Gastrocnemius medialis (tissue), 4 donors: ENCODE results near the gene ARHGEF26. TPM values are rescaled to one million over a fixed set of nuclear protein-coding genes. Genes with fewer than 3 reads are reported as not detected.

Source experiments
- ATAC-seq, 2 donors: fragments of 150-250 bp; one replicate each; pipeline ENCODE4 v1.9.1; 2016
- DNase-seq, 2 donors: peaks; one replicate each; pipeline ENCODE4 v3.0.0-alpha.2; 2019
- H3K27ac ChIP-seq, 4 donors: fragments of 200-600 bp; sonication (generic); 1 replicate in 1 of 4; 2 replicates in 3 of 4; pipeline ENCODE4 v1.5.1; 2016 to 2018; ENCODE audit warnings: mild to moderate bottlenecking in 2 of 4, moderate library complexity in 1 of 4
- H3K27me3 ChIP-seq, 3 donors: fragments of 200-600 bp; sonication (generic) in 2 of 3; 1 replicate in 1 of 3; 2 replicates in 2 of 3; pipeline versions ENCODE4 v1.5.1 to v1.6.0; 2016 to 2019; ENCODE audit warnings: mild to moderate bottlenecking in 1 of 3, moderate library complexity in 1 of 3
- H3K36me3 ChIP-seq, 2 donors: fragments of 200-600 bp; sonication (generic) in 1 of 2; one replicate each; pipeline ENCODE4 v1.5.1; 2017 to 2018
- H3K4me1 ChIP-seq, 2 donors: fragments of 200-600 bp; sonication (generic) in 1 of 2; one replicate each; pipeline ENCODE4 v1.5.1; 2016 to 2017; ENCODE audit warnings: mild to moderate bottlenecking in 2 of 2
- H3K4me3 ChIP-seq, 4 donors: fragments of 200-600 bp; sonication (generic) in 3 of 4; 1 replicate in 1 of 4; 2 replicates in 3 of 4; pipeline ENCODE4 v1.5.1; 2016 to 2019; ENCODE audit warnings: mild to moderate bottlenecking in 2 of 4
- H3K9me3 ChIP-seq, 3 donors: fragments of 200-600 bp; sonication (generic) in 2 of 3; 1 replicate in 1 of 3; 2 replicates in 2 of 3; pipeline ENCODE4 v1.5.1; 2016 to 2019
- POLR2A ChIP-seq, 2 donors: fragments of 450-650 bp; IDR thresholded peaks; one replicate each; pipeline ENCODE4 v1.6.1; 2017; ENCODE audit warnings: antibody characterized with exemption in 2 of 2, mild to moderate bottlenecking in 2 of 2, moderate library complexity in 2 of 2
- in situ Hi-C, 4 donors: fragments of 200-750 bp; cut with MboI; loops; one replicate each; pipeline versions ENCODE4 v1.15.0 to v1.8.0; 2017; ENCODE audit warnings: low sequenced_read_pairs in 4 of 4
- intact Hi-C: fragments of 100-400 bp; cut with DNase I; formaldehyde crosslinking; loops from one replicate; pipeline ENCODE4 v1.15.1; 2023; ENCODE audit warnings: low total_unique reads
- total RNA-seq, 4 donors: library from RNA; depleted of rRNA; stranded (reverse); fragments of >200 nt; gene quantifications; one replicate each; pipeline versions ENCODE4 v1.1.0 to v1.2.3, GENCODE V29; 2016
- TF ChIP-seq, protein P1 (sequence below), 5 experiments: fragments of 450-650 bp in 3 of 5; fragments of 200-600 bp in 2 of 5; sonication (generic) in 2 of 5; IDR thresholded peaks in 4 of 5; conservative IDR thresholded peaks in 1 of 5; 1 replicate in 4 of 5; 2 replicates in 1 of 5; pipeline ENCODE4 v1.5.1; 2016 to 2019; ENCODE audit warnings: antibody characterized with exemption in 5 of 5, mild to moderate bottlenecking in 3 of 5, moderate library complexity in 3 of 5

Gene ARHGEF26
- total RNA-seq, 4 donors from 2014 or later: 0.41 to 1.7 (median 1.2) TPM

DNA sequence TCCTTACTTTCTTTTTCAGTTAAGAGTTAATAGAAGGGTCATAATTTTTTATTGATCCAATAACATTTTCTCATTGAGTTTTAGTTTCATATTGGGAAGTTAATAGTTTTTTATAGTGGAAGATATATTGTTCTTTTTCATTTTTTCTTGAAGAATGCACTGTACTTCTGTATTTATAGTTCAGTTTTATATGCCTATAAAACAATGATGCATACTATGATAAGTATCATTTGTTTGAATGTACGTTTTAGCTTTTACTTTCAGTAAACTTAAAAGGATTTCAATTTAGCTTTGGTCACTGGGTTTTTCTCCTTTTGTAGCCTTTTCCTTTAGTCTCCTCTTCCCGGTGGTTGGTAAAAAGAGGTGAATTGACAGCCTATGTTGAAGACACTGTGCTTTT lies 104.3 kb downstream of the ARHGEF26 start:
- Histone ChIP-seq H3K27me3 (no peaks in the 10 kb centered on the region), H3K4me1 (no peaks in the 10 kb centered on the region), H3K4me3 (no peak overlapping the region), H3K36me3 (no peaks in the 10 kb centered on the region), H3K9me3 (no peaks in the 10 kb centered on the region), H3K27ac (no peak overlapping the region)
- DNase-seq: no peak
- in situ Hi-C loops: no loop called here
- intact Hi-C loops: no loop called here
- ATAC-seq: no peak
- no peak for TF ChIP-seq POLR2A (IDR thresholded peaks at IDR 0.05)
- TF ChIP-seq, protein P1, sequence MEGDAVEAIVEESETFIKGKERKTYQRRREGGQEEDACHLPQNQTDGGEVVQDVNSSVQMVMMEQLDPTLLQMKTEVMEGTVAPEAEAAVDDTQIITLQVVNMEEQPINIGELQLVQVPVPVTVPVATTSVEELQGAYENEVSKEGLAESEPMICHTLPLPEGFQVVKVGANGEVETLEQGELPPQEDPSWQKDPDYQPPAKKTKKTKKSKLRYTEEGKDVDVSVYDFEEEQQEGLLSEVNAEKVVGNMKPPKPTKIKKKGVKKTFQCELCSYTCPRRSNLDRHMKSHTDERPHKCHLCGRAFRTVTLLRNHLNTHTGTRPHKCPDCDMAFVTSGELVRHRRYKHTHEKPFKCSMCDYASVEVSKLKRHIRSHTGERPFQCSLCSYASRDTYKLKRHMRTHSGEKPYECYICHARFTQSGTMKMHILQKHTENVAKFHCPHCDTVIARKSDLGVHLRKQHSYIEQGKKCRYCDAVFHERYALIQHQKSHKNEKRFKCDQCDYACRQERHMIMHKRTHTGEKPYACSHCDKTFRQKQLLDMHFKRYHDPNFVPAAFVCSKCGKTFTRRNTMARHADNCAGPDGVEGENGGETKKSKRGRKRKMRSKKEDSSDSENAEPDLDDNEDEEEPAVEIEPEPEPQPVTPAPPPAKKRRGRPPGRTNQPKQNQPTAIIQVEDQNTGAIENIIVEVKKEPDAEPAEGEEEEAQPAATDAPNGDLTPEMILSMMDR (IDR thresholded peaks at IDR 0.05 in 4 of 5, conservative IDR thresholded peaks at IDR 0.05 in 1 of 5): no peak

DNA sequence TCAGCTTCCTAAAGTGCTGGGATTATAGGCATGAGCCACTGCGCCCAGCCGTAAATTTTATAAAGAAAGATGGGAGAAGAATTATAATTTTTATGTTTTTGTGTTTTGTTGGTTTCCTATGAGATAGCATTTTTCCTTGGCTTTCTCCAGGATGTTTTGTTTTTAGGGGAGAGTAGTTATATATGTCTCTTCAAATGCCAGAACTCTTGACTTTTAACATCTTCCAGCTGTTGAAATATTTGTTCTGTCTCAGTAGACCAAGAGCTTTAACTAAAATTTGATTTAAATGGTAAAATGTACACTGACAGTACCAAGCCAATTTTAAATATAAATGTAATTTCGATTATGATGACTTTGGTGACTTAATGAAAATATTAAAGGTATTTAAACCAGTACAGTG lies 106.3 kb downstream of the ARHGEF26 start:
- no peaks in the 10 kb centered on the region for H3K4me1 ChIP-seq
- no peak overlapping the region for H3K4me3 ChIP-seq
- in situ Hi-C loops: no loop called here
- H3K36me3 ChIP-seq: no peaks in the 10 kb centered on the region
- no peaks in the 10 kb centered on the region for H3K27me3 ChIP-seq
- no peak overlapping the region for H3K27ac ChIP-seq
- intact Hi-C loops: no loop called here
- H3K9me3 ChIP-seq: no peaks in the 10 kb centered on the region
- ATAC-seq (no peak), DNase-seq (no peak)
- TF ChIP-seq POLR2A (IDR thresholded peaks at IDR 0.05): no peak
- TF ChIP-seq, protein P1 (IDR thresholded peaks at IDR 0.05 in 4 of 5, conservative IDR thresholded peaks at IDR 0.05 in 1 of 5): no peak

DNA sequence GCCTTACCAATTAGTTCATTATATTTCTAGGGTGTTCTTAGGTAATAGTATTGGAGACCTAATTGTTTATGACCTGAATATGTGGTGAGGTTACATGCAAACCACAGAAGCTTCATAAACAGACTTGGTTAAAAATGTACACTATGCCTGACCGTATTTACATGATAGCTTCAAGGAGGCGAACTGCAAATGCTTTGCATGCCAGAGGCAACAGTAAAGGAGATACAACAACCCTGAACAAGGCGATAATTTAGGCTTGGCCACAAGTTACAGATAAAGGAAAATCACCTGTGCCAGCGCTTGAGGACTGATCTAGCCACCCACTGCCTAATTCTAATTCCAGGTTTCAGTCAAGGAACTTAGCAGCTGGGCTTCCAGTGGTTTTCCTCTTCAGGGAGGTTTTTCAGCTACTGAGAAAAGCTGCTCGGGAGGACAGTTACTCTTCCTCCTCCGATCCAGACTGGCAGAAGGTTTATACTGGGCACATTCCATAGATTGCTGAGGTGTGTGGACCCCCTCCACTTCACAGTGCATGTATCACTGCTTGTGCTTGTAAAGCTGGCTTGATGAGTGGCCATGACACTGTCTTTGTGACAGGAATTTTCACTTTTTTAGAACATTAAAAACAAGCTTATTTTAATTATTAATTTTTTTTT lies 107.5 kb downstream of the ARHGEF26 start:
- in situ Hi-C loops: no loop called here
- Histone ChIP-seq H3K9me3 (no peaks in the 10 kb centered on the region), H3K27me3 (no peaks in the 10 kb centered on the region), H3K4me3 (no peak overlapping the region), H3K27ac (no peak overlapping the region), H3K4me1 (no peaks in the 10 kb centered on the region), H3K36me3 (no peaks in the 10 kb centered on the region)
- DNase-seq (no peak), ATAC-seq (no peak)
- TF ChIP-seq, protein P1 (IDR thresholded peaks at IDR 0.05 in 4 of 5, conservative IDR thresholded peaks at IDR 0.05 in 1 of 5): no peak
- no peak for TF ChIP-seq POLR2A (IDR thresholded peaks at IDR 0.05)
- intact Hi-C loops: no loop called here

DNA sequence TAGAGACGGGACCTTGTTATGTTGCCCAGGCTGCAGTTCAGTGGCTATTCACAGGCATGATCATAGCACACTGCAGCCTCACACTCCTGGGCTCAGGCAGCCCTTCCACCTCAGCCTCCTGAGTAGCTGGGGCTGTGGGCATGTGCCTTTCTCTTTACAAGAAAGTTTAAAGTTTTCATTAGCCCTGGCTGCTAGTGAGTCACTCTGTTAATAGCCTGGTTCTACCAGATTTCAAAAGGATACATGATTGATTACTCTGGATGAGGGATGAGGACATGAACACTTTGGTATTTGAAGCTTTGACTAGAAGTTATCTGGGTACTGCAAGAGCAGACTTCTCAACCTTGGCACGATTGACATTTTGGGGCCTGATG lies 108.0 kb downstream of the ARHGEF26 start:
- intact Hi-C loops: no loop called here
- no peak for DNase-seq
- H3K27me3 ChIP-seq: no peaks in the 10 kb centered on the region
- no peak overlapping the region for H3K27ac ChIP-seq
- no peak for ATAC-seq
- H3K4me3 ChIP-seq: no peak overlapping the region
- no peaks in the 10 kb centered on the region for H3K36me3 ChIP-seq
- no peaks in the 10 kb centered on the region for H3K9me3 ChIP-seq
- no peaks in the 10 kb centered on the region for H3K4me1 ChIP-seq
- in situ Hi-C loops: no loop called here
- TF ChIP-seq POLR2A (IDR thresholded peaks at IDR 0.05): no peak
- TF ChIP-seq, protein P1 (IDR thresholded peaks at IDR 0.05 in 4 of 5, conservative IDR thresholded peaks at IDR 0.05 in 1 of 5): no peak

DNA sequence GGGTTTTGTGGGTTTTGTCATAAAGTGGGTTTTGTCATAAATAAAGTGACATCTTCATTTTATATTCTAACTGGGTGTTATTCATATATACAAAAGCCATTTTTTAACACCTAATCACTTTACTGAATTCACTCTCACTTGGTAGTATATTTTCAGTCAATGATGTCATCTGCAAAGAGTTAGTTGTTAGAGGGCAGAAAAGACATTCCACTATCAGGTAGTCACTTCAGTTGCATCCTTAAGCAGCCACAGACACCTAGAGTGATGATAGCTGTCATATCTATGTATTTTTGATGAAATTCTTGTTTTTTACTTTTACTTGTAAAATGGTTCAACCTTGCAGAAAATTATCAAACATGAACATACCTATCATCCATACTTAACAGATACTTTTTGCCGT lies 114.1 kb downstream of the ARHGEF26 start:
- Histone ChIP-seq H3K27ac (no peak overlapping the region), H3K4me1 (no peaks in the 10 kb centered on the region), H3K27me3 (no peaks in the 10 kb centered on the region), H3K4me3 (no peak overlapping the region), H3K9me3 (no peaks in the 10 kb centered on the region), H3K36me3 (no peaks in the 10 kb centered on the region)
- no peak for ATAC-seq
- in situ Hi-C loops: no loop called here
- no peak for DNase-seq
- intact Hi-C loops: no loop called here
- TF ChIP-seq, protein P1 (IDR thresholded peaks at IDR 0.05 in 4 of 5, conservative IDR thresholded peaks at IDR 0.05 in 1 of 5): no peak
- no peak for TF ChIP-seq POLR2A (IDR thresholded peaks at IDR 0.05)
